ELR (cell line): ENCODE measurements around the gene RCOR3.
"Not testable (repeated sequence)": the region's sequence is repeated elsewhere in the genome, so short reads cannot be mapped to it uniquely, and the experiment has no call there.

Source experiments
- DNase-seq: peaks from one replicate; pipeline ENCODE4 v3.0.0-alpha.2; 2015; ENCODE audit warnings: low read depth

RCOR3 gene

DNA sequence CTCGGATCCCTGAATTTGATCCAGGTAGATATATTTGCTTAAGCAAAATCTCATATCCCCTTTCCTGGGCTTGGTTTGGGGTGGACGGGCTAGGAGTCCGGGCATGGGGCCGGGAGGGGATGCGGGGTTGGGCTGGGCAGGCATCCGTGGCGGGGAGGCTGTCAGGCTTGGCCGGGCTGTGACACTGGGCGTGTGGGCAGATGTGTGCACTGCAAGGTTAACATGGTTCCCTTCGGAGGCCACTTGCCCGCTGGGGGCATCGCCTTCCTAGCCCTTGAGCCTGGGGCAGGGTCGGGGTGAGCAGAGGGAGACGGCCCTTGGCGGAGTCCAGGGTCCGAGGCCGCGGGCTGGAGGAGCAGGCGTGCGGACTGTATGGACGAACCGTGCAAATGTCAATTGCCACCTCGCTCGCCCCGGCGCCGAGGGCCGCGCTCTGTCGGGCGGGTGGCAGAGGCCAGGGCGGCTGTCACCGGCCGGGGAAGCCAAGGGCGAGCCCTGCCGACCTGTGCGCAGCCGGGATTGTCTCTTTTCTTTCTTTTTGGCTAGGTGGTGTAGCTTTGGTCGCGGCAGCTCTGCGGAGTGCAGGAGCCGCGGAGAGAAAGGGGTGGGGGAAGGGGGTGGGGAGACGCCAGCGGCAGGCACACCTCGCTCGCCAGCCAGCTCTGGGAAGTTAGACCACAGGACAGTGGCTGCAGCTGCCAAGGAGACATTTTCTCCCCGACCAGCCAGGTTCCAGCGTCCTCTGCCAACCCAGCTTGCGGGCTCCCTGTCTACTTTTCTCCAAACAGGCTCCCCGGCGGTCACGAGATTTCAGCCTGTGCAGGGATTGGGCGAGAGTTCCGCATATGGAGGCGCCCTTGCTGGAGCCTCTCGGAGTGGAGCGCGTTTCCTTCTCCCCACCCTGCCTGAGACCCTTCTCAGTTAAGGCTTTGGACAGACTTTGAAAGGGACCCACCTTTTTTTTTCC lies 1.3 kb downstream of the RCOR3 start:
- peak; percentile 79 for DNase-seq

GRCh38 chr1:211261229-211261628 lies 2.1 kb downstream of the RCOR3 start:
- DNase-seq = no peak

DNA sequence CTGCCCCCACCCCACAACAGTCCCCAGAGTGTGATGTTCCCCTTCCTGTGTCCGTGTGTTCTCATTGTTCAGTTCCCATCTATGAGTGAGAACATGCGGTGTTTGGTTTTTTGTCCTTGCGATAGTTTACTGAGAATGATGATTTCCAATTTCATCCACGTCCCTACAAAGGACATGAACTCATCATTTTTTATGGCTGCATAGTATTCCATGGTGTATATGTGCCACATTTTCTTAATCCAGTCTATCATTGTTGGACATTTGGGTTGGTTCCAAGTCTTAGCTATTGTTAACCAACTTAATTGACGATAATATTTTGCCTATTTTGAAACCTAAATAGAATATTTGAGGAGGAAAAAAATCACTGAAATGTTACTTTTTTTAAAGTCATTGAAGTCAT lies 3.9 kb downstream of the RCOR3 start:
- DNase-seq = not testable (repeated sequence)

- no peak for DNase-seq
Observed at GRCh38 chr1:211267204-211267857, 8.2 kb downstream of the RCOR3 start.

GRCh38 chr1:211279340-211279739 lies 20.2 kb downstream of the RCOR3 start:
- no peak for DNase-seq

GRCh38 chr1:211280910-211281309 lies 21.7 kb downstream of the RCOR3 start:
- DNase-seq = no peak

- no peak for DNase-seq
Observed at GRCh38 chr1:211281320-211282022, 22.3 kb downstream of the RCOR3 start.

DNA sequence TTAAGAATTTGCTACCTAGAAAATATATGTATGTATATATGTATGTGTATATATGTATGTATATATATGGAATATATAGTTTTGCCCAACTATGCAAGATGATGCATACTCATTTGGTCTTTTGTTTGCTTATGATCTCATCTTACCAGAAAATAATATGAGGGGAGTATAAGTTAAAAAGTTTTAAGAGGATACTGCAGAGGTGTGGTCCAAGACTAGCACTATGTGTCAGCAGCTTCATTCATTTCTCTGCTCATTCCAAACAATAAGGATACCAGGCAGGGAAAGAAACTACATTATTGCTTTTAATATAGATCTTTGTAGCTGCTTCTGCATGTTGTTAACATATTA lies 22.8 kb downstream of the RCOR3 start:
- no peak for DNase-seq

DNA sequence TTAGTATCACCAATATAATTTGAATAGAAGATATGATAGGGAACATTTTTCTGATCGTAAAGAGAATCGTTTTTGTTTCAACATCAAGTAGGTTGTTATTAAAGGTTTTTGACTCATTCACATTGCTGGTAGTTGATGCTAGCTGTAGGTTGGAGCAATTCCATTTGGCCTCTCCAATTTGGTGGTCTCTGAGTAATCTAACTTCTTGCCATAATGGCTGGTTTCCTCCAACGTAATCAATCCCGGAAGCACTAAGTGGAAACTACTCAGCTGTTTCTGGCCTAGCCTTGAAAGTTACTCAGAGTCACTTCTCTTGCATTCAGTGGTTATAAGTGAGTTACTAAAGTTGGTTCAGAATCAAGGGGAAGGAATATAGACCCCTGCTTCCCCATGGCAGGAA lies 26.0 kb downstream of the RCOR3 start:
- peak; percentile 36 for DNase-seq

DNA sequence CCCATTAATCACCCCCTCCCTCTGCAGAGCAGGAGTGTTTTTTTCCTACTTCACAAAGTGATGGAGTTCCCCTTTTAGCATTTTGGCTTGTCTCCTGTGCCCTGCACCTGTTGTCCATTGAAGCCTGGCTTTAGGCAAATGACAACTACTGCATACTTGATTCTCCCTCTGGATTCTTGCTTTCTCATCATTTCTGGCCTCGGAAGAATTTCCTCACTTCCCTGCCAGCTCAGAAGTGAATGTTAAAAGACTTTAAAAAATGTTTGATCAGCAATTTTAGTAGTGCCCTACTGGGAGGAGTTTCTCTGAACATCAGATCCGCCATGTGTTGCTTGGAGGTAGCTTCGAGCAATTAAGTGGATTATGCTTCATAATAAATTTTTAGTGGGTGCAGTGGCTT lies 28.1 kb downstream of the RCOR3 start:
- DNase-seq = no peak

- DNase-seq = no peak
Observed at GRCh38 chr1:211292411-211292810, 33.2 kb downstream of the RCOR3 start.

DNA sequence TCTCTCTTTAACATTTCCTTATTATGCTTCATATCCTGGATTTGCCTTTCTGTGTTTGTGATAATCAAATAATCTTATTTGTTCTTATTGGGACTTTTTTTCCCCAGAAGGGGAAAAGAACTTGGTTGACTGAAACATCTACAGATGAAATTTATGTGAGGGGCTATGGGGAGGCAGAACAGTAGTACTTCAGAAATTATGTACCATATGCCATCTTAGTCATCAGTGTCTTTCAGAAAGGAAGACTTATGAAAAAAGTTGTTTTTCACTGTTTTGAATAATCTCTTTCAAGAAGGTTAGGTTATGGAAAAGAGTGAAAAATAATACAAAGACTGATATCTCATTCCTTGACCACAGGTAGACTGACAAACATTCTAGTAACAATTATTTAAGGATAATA lies 37.2 kb downstream of the RCOR3 start:
- DNase-seq = no peak

DNA sequence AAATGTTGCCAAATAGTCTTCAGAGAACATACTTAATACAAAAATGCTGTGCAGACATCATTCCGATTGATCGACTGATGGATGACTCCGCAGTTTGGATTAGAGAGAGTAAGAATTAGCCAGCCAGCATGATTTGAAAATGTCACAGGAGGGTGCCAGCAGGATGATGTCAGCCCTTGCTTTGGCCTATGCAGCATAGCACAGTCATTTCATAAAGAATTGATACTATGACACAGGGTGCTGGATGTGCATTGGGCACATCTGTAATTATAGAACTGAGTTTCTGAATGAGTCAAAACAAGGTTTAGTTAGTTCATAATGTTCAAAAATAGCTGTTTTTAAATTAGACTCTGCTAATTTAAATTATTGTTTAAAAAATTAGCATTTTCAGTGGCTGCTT lies 45.9 kb downstream of the RCOR3 start:
- peak; percentile 50 for DNase-seq

DNA sequence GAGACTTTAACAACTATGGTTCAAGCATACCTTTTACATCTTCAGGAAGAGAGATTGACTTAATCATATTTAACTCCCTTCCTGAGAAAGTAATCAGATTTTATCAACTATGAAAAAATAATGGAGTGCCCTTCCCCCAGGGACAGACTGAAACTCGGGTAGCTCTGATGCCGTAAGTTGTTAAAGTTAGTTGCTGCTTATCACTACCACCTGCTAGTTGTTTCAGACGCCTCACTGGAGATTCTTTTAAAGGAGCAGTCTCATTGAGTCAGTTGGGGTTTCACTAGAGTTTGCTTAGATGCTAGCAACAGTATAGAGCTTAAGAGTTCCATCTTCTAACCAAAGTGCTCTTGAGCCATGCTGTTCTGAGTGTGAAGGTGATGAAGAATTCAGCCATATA lies 50.5 kb downstream of the RCOR3 start:
- no peak for DNase-seq

GRCh38 chr1:211313392-211313791 lies 54.2 kb downstream of the RCOR3 start:
- DNase-seq = no peak

DNA sequence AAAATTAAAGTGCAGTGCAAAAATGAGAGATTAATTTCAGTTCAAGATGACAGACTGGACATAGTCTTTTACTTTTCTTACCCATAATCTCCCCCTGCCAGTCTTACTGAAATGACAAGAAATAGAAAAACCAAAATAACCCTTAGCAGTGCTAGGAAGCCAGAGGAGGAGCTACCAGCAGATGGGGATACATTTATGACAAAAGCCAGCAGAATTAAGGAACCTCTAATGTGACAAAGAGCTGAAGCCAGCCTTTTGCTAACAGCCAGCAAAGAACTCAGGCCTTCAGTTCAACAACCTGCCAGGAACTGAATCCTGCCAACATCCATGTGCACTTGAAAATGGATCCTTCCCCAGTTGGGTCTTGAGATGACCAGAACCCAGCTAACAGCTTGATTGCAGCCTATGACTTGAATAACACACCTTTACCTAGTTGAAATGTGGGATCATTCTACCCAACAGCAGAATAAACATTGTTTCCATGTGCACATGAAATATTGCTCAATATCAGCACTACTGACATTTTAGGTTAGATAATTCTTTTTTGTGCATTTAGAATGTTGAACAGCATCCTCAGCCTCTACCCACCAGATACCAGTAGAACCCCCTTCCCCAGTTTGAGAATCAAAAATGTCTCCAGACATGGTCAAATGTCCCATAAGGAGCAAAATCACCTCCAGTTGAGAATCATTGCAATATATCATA lies 59.6 kb downstream of the RCOR3 start:
- no peak for DNase-seq

- DNase-seq = no peak
Observed at GRCh38 chr1:211319892-211320291, 60.7 kb downstream of the RCOR3 start.

DNA sequence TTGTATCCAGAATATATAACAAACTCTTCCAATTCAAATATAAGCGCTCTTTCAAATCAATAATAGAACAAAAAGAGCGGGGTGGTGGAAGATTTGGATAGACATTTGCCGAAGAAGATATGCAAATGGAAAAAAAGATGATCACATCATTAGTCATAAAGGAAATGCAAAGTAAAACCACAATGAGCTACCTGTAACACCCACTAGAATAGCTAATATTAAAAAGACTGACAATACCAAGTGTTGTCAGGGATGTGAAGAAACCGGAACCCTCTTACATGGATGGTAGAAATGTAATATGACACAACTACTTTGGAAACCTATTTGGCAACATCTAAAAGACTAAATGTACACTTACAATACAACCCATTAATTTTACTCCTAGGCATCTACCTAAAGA lies 61.8 kb downstream of the RCOR3 start:
- DNase-seq = peak; percentile 55

DNA sequence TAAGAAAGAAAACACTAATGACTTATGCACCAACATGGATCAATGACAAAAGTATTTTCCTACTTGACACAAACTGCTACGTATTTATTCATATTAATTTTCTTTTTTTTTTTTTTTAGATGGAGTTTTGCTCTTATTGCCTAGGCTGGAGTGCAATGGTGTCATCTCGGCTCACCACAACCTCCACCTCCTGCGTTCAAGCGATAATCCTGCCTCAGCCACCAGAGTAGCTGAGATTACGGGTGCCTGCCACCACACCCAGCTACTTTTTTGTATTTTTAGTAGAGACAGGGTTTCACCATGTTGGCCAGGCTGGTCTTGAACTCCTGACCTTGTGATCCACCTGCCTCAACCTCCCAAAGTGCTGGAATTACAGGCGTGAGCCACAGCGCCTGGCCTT lies 62.5 kb downstream of the RCOR3 start:
- DNase-seq = not testable (repeated sequence)

GRCh38 chr1:211323156-211324063 lies 64.2 kb downstream of the RCOR3 start:
- peak; percentile 74 for DNase-seq
